Retinal pigment epithelial cell (primary cell): Measurements from ENCODE around the gene PIP4K2A.
"Not testable (repeated sequence)": the region's sequence is repeated elsewhere in the genome, so short reads cannot be mapped to it uniquely, and the experiment has no call there.

Source experiments
- DNase-seq: peaks from one replicate; pipeline ENCODE4 v3.0.0-alpha.2; 2010; ENCODE audit warnings: low read depth
- H3K4me3 ChIP-seq: 2 replicates; pipeline ENCODE4 v1.5.1; 2011; ENCODE audit warnings: mild to moderate bottlenecking, low read length, control low read depth, moderate library complexity
- CTCF ChIP-seq: conservative IDR thresholded peaks from 2 replicates; pipeline ENCODE4 v1.5.1; 2011; ENCODE audit warnings: low read depth, low read length, control low read depth, inconsistent platforms

The PIP4K2A gene

GRCh38 chr10:22508214-22508613 is 206.2 kb downstream of the PIP4K2A start:
- H3K4me3 ChIP-seq, result not testable (repeated sequence)

GRCh38 chr10:22505911-22506685 is 208.3 kb downstream of the PIP4K2A start:
- no peak for TF ChIP-seq CTCF
- H3K4me3 ChIP-seq, result no peak overlapping the region
- DNase-seq, result peak; percentile 57

More at GRCh38 chr10:22508214-22508613, 206.2 kb downstream of the PIP4K2A start:
- not testable (repeated sequence) for DNase-seq

- no peak for DNase-seq
- no peak for TF ChIP-seq CTCF
- no peak overlapping the region for H3K4me3 ChIP-seq
Measured at GRCh38 chr10:22504766-22505165, 209.6 kb downstream of the PIP4K2A start.

- no peak overlapping the region for H3K4me3 ChIP-seq
- no peak for DNase-seq
- no peak for TF ChIP-seq CTCF
Measured at GRCh38 chr10:22503315-22504088, 210.9 kb downstream of the PIP4K2A start.

- DNase-seq, result no peak
- TF ChIP-seq CTCF, result no peak
- H3K4me3 ChIP-seq, result no peak overlapping the region
Measured at GRCh38 chr10:22501863-22502262, 212.5 kb downstream of the PIP4K2A start.

- H3K4me3 ChIP-seq, result no peak overlapping the region
- no peak for DNase-seq
- TF ChIP-seq CTCF, result no peak
Measured at GRCh38 chr10:22501413-22501812, 213.0 kb downstream of the PIP4K2A start.

GRCh38 chr10:22500656-22501340 is 213.6 kb downstream of the PIP4K2A start:
- H3K4me3 ChIP-seq, result no peak overlapping the region
- no peak for DNase-seq
- no peak for TF ChIP-seq CTCF

- H3K4me3 ChIP-seq, result not testable (repeated sequence)
Measured at GRCh38 chr10:22499973-22500372, 214.4 kb downstream of the PIP4K2A start.

More at GRCh38 chr10:22499973-22500372, 214.4 kb downstream of the PIP4K2A start:
- not testable (repeated sequence) for DNase-seq
